ENCODE results near the gene RIN3.

RIN3 gene

DNA sequence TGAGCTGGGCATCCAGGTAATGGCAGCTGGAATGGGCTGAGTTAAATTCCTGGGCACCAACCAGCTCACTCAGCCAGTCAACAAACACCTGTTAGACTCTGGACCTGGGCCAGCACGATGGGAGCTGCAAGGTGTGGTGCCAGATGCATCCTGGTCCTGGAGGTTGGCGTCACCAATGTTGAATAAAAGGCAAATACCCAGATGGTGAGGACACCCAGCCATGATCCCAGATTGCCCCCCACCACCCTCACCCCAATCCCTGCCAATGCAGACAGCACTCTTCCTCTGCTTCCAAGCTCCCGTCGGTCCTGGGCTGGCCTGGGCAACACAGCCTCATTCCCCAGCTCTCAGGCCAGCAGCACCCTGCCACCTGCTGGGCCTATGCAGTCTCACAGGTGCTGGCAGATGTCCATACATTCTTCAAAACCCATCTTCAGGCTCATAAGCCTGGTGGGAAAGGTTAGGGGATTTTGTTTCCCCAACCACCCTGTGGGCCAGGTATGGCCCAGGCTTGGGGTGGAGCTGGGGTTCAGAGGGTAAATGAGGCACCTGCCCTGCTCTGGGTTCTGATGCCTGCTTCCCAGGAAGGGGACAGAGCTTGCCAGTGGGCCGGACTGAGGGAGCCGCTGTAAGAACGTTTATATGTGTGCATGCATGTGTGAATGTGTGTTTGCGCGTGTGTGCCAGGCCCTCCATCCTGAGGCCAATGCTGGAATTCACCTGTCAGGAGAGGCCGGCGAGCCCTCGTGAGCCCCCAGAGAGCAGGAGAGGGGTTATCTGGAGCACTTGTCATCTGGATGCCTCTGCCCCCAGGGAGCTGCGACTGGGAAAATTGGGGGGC, 176.8 kb downstream of the RIN3 start:
- peak; percentile 72 for DNase-seq (ENCODE audit: low spot score)

DNA sequence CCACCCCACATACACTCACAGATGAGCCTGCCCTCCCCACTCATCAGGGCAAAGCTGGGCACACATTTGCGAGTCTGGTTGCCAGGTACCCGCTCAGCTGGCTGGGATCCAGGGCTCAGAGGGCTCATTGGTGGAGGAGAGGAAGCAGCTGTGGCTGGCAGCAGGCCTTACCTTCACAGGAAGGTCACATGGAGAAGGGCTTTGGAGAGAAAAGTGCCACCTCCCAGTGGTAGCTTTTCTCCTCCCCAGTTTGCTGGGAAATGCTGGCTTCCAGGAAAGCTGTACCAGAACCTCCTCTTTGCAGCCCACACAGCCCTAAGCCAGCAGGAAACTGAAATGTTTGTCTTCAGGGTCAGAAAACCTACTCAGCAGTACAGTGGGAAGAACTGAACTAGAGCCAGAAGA, 179.2 kb downstream of the RIN3 start:
- DNase-seq (ENCODE audit: low spot score) = peak; percentile 59

DNA sequence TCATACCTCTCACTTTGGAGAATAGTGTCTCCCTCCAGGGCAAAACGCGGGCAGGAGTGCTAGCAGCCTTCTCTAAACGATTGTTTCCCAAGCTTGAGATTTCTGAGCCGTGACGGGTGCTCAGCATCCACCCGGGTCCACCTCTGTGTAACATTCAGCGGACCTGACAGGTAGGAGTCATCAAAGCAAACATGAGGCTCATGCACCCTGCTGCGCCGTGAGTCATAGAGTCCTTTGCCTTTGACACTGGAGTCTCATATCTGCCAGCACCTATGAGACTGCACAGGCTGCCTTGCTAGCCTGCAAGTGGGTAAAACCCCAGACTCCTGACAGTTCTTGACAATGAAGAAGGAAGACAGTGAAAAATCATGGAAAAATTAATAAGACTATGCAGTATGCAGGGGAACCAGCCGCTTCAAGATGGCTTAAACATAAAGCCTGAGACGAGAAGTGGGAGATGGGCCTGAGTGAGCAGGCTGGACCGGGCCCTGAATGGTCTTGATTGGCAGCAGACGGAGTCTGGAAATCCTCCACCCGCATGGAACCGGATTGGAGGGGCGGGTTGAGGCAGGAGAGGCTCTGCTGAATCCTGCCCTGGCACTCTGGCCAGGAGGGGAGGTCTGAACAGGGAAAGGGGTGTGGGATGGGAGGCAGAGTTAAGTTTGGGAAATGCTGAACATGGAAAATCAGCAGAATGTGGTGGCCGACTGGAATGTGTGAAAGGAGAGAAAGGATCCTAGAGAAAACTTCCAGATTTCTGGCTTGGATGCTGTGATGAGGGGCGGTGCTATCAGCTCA, 180.6 kb downstream of the RIN3 start:
- peak; percentile 83 for DNase-seq (ENCODE audit: low spot score)

DNA sequence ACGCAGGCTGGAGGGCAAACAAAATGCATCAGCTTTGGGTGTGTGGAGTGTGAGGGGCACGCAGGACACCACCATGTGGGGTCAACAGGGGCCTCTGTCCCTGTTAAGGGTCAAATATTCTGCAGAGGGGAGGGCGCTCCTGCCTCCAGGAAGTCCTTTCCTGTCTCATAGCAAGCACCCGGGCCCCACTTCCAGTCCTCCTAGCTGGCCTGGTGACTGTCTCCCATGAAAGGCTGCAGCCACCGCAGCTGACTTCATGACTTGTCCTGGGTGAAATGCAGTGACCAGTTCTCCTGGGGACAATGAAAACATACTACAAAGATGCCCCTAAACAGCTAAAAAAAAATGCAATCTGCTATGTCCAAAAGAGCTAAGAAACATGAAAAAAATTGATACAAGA, 181.2 kb downstream of the RIN3 start:
- DNase-seq (ENCODE audit: low spot score) = no peak

DNA sequence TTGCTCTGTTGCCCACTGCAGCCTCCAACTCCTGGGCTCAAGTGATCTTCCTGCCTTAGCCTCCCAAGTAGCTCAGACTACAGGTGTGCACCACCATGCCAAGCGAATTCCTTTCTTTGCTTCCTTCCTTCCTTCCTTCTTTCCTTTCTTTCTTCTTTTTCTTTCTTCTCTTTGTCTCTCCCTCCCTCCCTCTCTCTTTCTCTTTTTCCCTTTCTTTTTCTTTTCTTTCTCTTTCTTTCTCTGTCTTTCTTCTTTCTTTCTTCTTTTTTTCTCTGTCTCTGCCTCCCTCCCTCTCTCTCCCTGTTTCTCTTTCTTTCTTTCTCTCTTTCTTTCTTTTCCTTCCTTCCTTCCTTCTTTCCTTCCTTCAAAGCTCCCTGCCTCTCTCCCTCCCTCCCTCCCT, 182.0 kb downstream of the RIN3 start:
- no peak for DNase-seq (ENCODE audit: low spot score)

DNA sequence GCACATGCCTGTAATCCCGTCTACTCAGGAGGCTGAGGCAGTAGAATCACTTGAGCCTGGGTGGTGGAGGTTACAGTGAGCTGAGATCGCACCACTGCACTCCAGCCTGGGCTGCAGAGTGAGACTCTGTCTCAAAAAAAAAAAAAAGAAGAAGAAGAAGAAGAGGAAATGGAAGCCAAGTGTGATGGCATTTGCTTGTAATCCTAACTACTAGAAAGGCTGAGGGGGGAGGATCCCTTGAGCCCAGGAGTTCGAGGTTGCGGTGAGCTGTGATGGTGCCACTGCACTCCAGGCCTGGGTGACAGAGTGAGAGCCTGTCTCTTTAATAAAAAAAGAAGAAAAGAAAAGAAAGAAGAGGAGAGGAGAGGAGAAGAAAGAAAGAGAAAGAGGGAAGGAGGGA, 182.8 kb downstream of the RIN3 start:
- no peak for DNase-seq (ENCODE audit: low spot score)

DNA sequence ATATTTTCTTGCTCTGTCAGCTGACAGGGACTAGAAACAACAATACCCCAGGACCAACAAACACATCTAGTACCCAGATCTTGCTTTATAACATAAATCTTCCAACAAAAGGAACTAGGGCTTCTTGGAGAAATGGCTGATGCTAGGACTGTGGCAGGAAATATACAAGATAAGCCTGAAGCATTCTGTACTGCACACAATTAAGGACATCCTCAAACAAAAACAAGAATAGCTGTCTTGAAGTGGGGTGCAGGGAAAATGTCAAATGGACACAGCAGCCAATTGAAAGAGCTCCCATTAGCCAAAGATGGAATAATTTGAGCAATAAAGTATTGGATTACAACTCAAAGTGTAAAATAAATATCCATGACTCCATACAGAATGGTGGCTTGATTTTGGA, 184.8 kb downstream of the RIN3 start:
- DNase-seq (ENCODE audit: low spot score) = no peak

DNA sequence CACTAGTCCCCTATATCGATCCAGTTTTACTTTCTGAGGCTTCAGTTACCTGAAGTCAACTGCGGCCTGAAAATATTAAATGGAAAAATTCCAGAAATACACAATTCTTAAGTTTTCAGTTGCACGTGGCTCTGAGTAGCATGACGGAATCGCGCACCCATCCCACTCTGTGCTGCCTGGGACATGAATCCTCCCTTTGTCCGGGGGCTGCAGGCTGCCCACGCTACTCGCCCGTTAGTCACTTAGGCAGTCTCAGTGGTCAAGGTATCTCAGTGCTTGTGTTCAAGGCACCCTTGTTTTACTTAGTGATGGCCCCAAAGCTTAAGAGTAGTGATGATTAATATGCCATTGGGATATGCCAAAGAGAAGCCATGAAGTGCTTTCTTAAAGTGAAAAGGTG, 188.2 kb downstream of the RIN3 start:
- no peak for DNase-seq (ENCODE audit: low spot score)

DNA sequence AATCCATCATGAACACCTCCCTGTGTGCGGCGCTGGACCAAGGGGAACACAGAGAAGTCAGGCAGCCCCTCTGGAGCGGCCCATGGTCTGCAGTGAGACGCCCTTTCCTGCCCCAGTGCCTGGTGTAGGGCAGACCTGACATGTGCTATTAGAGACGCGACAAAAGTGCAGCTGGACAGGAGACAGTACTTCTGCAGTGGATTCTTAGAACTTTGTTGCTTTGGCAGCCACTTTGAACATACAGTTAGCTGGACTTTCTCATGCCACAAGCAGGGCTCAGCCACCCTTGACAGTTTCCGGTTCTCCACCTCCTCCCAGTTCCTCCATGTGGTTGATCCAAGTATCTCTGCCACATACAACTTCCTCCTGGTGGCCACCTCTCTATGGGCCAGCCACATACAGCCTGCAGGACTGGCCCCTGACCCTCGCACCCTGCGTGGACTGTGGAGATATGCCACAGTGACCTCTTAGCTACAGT, 188.9 kb downstream of the RIN3 start:
- peak; percentile 37 for DNase-seq (ENCODE audit: low spot score)

DNA sequence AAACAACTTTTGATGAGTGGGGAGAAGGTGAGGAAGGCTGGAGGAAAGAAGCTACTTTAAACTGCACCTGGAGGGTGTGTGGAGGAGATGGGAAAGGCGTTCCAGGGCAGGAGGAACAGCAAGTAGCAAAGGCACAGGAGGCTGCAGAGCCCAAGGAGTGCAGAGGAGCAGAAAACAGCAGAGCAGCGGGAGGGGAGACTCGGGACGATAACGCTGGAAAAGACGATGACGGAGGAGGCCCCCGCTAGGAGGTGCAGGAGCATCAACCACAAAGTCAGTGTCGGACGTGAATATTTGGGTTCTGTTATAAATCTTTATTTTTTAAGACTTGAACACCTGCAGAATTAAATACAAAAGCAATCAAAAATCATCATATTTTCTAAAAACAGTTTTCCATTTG, 189.9 kb downstream of the RIN3 start:
- DNase-seq (ENCODE audit: low spot score) = no peak

DNA sequence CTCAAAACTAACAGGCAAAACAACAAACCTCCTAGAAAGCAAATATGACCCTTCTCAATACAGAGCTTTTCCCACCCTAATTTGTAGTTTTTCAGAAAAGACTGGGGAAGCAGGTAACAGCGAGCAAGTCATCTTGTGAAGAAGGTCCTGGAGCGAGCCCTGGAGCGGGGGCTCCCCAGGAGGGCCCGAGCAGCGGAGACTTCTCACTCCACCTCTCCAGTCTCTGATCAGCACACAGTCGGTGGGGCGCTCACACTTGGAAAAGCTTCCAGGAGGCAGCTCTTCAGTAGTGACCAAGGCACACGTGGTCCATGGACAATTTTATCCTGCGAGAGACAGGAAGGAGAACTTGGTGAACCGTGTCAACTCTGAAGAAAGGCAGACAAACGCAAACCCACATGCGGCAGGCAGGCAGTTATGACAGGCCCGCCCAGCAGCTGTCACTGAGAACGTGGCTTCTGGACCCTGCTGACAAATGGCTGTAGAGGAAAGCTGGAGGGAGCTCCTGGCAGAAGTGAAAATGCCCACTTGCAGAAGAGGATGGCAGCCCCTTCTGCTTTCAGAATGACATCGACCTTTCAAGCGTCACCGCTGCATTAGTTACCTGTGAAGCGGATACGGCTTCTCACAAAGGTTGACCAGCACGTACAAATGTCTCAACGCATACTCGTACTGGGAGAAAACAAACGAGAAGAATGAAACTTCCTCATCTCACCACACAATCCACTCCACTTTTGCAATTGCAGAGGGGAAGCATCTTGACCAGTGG, 190.6 kb downstream of the RIN3 start:
- DNase-seq (ENCODE audit: low spot score) = peak; percentile 27

DNA sequence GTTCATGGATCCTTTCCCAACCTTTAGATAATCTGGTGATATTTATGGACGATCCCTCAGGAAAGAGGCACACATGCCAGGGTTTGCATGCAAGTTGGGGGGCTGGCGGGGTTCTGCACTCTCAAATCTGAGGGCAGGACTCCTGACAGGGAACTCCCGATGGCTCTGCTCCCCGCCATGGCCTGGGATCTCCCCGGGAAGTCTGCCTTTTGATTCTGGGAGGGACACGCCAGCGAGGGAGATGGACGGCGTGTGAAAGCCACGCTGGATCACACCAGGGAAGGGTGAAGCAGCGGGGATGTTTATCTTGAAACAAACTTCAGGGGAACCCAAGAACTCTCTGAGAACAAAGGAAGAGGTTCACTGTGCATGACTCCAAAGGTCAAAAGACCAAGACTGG, 191.2 kb downstream of the RIN3 start:
- DNase-seq (ENCODE audit: low spot score) = no peak

DNA sequence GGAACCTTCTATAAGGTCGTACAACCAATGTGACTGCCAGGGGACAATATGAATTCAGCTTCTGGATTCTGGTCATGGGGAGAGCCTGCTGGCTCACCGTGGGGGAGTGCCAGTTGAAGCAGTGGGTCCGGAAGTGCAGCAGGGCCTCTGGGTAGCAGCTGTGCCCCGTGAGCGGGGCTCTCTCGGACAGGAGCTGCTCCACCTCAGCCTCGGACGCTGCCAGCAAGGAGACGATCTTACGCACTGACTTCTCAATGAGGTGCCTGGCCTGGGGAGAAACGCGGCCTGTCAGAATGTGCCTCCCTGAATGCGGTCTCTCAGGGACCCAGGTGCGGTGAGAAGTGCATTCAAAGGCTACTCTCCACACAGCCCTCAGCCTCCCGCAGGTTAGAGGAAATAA, 192.8 kb downstream of the RIN3 start:
- DNase-seq (ENCODE audit: low spot score) = no peak

DNA sequence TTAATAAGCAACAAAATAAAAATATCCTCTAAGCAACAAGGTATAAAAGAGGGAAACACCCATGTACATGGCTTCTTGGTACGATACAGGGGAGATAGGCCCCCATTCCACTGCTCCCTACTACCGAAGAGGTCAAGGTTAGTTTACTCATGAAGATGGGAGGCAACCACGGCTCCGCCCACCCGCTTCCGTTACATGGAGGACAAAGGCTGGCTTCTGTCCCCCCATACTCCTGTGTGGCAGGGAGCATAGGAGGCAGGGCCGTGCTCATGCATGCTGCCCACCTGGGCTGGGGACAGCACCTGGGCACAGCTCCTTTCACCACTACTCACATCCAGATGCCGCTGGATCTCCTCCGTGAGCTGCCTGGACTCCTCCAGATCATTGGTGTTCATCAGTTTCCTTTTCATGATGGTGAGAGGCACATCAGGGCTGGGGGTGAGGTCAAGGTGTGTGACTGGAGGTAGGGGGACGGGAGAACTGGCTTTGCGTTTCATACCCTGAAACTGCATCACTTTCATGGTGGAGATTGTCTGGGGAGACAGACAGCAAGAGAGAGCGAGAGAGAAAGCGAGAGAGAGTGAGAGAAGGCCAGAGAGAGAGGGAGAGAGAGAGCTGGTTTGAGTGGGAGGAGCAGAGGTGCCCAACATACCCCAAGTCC, 195.9 kb downstream of the RIN3 start:
- no peak for DNase-seq (ENCODE audit: low spot score)

DNA sequence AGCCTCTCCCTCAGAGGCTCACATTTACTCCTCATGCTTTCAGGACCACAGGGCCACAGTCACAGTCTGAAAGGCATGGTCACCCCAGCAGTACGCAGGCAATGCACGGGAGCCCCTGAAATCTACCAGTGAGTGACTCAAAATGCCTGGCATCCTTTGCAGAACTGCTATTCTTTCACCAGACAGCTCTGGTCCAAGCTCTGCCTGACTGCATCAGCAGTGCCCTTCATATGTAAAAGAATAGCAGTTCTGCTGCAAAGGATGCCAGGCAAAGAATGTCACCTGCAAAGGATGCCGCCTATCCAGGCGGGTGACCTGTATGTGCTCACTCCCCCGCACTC, 196.4 kb downstream of the RIN3 start:
- DNase-seq (ENCODE audit: low spot score) = no peak

DNA sequence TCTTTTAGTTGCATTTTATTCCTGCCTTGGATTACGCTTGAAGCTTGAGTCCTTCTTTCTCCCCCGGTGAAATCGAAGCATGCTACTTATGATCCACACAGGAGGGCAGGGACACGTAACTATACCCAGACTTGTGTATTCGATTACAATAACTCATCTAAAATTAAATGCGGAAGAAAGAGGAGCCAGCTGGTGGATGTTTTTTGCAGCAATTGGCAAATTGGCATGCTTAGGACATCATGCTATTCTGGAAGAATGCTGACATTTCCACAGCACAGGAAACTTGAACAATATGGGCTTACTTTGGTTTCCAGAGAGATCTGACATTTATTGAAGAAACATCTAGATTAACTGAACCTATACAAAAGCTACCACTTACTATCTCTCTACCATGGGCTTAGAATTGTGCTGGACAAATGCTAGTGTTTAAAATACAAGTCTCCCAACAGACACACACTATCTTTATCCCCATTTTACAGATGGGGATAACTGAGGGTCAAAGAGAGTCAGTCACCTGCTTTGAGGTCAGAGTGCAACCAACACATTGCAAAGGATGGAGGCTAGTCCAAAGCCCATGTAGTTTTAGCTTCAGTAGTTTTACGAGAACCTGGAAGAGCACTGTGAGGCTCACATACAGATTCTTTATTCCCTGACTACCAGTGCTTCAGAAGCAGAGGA, 198.5 kb downstream of the RIN3 start:
- no peak for DNase-seq (ENCODE audit: low spot score)

DNA sequence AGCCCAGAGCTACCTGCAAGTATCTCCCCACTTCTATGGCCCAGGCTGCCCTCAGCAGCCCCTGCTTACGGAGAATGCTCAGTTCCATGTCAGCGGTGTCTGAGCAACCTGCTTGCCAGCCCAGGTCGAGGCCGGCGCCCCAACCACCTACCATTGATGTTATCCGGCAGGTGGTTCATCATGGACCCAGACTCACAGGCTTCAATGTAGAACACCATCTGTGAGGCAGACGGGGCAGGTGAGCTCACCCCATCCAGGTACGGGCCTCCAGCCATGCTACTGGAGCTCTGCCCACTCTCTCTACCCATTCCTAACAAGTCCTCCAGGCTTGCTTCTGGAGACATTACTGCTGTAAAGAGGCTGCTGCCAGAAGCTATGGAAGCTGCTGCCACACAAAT, 199.1 kb downstream of the RIN3 start:
- DNase-seq (ENCODE audit: low spot score) = no peak

DNA sequence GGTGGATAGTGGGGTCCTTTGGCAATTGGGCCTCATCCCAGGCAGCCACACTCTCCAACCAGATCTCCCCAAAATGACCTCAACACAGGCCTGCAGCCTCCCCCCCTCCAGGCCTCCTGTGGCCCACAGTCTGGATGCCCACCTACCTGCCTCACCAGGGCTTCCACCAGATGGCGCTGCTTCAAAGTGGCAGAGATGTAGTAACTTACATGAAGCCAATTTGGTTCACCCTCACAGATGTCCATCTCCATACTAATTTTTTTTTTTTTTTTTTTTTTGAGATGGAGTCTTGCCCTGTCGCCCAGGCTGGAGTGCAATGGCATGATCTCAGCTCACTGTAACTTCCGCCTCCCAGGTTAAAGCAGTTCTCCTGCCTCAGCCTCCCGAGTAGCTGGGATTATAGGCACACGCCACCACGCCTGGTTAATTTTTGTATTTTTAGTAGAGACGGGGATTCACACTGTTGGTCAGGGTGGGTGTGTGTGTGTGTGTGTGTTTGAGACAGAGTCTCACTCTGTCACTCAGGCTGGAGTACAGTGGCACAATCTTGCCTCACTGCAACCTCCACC, 201.2 kb downstream of the RIN3 start:
- peak; percentile 64 for DNase-seq (ENCODE audit: low spot score)

DNA sequence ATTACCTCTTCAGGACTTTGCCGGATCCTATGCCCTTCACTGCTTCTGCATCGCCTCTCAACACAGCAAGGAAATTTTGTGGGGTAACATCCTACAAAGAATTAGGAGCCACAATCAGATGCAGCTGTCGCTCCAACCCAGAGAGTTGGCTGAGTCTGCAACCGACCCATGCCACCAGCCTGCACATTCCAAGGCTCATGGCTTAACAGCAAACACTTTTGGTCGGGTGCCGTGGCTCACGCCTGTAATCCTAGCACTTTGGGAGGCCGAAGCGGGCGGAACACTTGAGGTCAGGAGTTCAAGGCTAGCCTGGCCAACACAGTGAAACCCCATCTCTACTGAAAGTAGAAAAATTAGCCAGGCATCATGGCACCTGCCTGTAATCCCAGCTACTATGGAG, 202.6 kb downstream of the RIN3 start:
- no peak for DNase-seq (ENCODE audit: low spot score)

DNA sequence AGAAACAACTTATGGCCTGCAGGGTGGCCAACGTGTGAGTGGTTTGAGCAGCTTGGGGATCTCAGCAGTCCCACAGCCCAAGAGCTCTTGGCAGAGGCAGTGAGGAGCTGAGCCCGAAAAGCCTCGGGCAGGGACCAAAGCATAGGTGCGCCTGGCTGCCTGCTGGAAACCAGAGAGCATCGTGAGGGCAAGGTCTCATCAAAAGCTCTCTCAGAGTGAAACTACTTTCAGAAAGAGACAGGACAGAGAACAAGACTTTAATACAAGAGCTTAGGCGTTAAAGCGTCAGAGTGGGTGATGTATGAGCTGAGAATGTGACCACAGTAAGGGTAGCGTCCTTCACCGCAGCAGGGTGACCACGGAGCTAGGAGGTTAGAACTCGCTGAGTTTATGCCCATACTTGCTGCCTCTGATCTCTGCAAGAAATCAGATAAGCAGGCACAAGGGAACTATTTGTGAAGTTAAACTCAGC, 204.0 kb downstream of the RIN3 start:
- no peak for DNase-seq (ENCODE audit: low spot score)

DNA sequence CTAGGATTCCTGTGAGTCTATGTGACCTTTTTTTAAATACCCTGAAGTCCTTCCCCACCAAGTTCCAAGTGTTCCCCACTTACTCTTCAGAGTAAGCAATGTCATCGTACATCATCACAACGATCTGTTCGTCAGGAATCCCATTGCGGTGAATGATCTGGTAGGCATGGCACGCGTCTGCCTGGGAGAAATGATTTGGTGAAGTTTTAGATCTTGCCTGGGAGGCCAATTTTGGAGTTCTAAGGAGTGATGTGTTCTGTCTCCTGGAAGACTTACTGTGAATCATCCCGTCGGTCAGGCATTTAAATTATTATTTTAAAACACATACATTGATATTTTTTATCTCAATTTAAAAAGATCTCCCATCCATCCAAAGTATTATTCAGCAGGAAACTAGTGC, 205.1 kb downstream of the RIN3 start:
- DNase-seq (ENCODE audit: low spot score) = no peak
